GM12801 (cell line): ENCODE data around the gene SLC9A9.

ENCODE experiments used
- TF ChIP-seq, protein P1 (sequence below): IDR thresholded peaks from one replicate; pipeline ENCODE4 v1.5.1; 2011; ENCODE audit warnings: control low read depth; ENCODE audit not compliant: insufficient read length; ENCODE audit errors: extremely low read depth

Gene SLC9A9

GRCh38 chr3:143362115-143362991, 485.9 kb downstream of the SLC9A9 start:
- TF ChIP-seq, protein P1, sequence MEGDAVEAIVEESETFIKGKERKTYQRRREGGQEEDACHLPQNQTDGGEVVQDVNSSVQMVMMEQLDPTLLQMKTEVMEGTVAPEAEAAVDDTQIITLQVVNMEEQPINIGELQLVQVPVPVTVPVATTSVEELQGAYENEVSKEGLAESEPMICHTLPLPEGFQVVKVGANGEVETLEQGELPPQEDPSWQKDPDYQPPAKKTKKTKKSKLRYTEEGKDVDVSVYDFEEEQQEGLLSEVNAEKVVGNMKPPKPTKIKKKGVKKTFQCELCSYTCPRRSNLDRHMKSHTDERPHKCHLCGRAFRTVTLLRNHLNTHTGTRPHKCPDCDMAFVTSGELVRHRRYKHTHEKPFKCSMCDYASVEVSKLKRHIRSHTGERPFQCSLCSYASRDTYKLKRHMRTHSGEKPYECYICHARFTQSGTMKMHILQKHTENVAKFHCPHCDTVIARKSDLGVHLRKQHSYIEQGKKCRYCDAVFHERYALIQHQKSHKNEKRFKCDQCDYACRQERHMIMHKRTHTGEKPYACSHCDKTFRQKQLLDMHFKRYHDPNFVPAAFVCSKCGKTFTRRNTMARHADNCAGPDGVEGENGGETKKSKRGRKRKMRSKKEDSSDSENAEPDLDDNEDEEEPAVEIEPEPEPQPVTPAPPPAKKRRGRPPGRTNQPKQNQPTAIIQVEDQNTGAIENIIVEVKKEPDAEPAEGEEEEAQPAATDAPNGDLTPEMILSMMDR: no peak

DNA sequence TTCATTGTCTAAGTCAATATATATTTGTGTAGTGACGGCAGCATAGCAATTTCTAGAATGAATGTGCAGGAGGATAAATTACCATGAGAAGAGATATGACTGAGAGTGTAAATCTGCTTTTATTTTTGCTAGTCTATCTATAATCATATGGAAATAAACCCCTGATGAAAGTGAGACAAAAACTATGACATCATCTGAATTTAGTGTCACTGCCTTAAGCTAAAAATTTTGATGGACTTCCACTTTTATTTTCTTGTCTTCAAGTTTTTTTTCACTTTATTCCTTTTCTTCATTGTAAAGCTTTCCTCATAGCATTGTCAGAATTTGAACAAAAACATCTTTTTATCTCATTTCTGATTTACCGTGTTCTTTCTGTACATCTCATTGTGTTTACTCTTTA, 486.7 kb downstream of the SLC9A9 start:
- TF ChIP-seq, protein P1: no peak

GRCh38 chr3:143360244-143360643, 488.0 kb downstream of the SLC9A9 start:
- TF ChIP-seq, protein P1: no peak

GRCh38 chr3:143358793-143359491, 489.3 kb downstream of the SLC9A9 start:
- TF ChIP-seq, protein P1: no peak

DNA sequence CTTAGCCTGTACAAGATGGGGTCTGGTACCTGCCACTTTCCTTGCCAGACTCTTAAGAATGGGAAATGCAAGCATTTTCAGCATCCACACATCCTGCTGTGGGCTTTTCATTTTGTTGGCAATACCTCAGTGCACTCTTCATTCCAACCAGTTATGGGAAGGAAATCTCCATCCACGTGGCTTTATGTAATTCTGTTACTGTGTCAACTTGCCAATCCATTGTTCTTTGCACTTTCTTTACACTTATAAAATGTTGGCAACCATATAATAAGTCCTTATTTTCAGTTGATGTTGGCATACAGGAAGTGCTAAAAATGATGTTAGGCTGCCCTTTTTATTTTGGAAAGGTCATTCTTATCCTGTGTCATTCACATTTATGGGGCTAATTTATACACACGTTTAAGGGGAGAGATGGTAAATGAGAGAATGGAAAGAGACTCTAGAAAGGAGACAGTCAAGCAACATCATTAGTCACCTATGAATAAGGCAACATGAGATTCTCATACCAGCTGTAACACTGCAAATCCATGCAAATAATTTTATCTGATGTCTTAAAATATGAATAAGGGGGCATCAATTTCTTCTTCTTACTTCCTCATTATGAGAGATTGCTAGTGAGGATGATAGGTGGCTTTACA, 490.0 kb downstream of the SLC9A9 start:
- TF ChIP-seq, protein P1: no peak

- TF ChIP-seq, protein P1: no peak
Observed at GRCh38 chr3:143357700-143358099, 490.6 kb downstream of the SLC9A9 start.

GRCh38 chr3:143356839-143357238, 491.4 kb downstream of the SLC9A9 start:
- TF ChIP-seq, protein P1: no peak
